Smooth muscle cell (in vitro differentiated cells): ENCODE data around the gene ZNF787. TPM values are rescaled to one million over a fixed set of nuclear protein-coding genes. Genes with fewer than 3 reads are reported as not detected.

ENCODE experiments used
- DNase-seq: peaks from one replicate; lab custom pipeline; 2025; ENCODE audit not compliant: unreplicated experiment; lab: John Stamatoyannopoulos, UW
- H2AFZ ChIP-seq: fragments of 200-600 bp; sonication (generic); 2 replicates; pipeline ENCODE4 v1.6.0; 2016; ENCODE audit warnings: antibody characterized with exemption, low read depth, mild to moderate bottlenecking
- H3F3A ChIP-seq: fragments of 200-600 bp; sonication (generic); 2 replicates; pipeline ENCODE4 v1.6.0; 2017; ENCODE audit warnings: antibody characterized with exemption, low read depth
- H3K27ac ChIP-seq: fragments of 200-600 bp; sonication (generic); 2 replicates; pipeline ENCODE4 v1.5.1; 2016; ENCODE audit warnings: low read depth, mild to moderate bottlenecking
- H3K27me3 ChIP-seq: fragments of 200-600 bp; sonication (generic); 2 replicates; pipeline ENCODE4 v1.6.1; 2016; ENCODE audit warnings: low read depth, mild to moderate bottlenecking
- H3K36me3 ChIP-seq: fragments of 200-600 bp; sonication (generic); 2 replicates; pipeline ENCODE4 v1.5.1; 2016; ENCODE audit warnings: low read depth
- H3K4me1 ChIP-seq: fragments of 200-600 bp; sonication (generic); 2 replicates; pipeline ENCODE4 v1.5.1; 2016; ENCODE audit warnings: low read depth
- H3K4me2 ChIP-seq: fragments of 200-600 bp; sonication (generic); 2 replicates; pipeline ENCODE4 v1.6.0; 2016; ENCODE audit warnings: mild to moderate bottlenecking
- H3K4me3 ChIP-seq: fragments of 200-600 bp; sonication (generic); 2 replicates; pipeline ENCODE4 v1.5.1; 2016; ENCODE audit warnings: mild to moderate bottlenecking
- H3K79me2 ChIP-seq: fragments of 200-600 bp; sonication (generic); 2 replicates; pipeline ENCODE4 v1.6.0; 2016; ENCODE audit warnings: low read depth, mild to moderate bottlenecking
- H3K9ac ChIP-seq: fragments of 200-600 bp; sonication (generic); 2 replicates; pipeline ENCODE4 v1.6.0; 2016; ENCODE audit warnings: low read depth
- H3K9me3 ChIP-seq: fragments of 200-600 bp; sonication (generic); replicated peaks from 2 replicates; pipeline ENCODE4 v1.5.1; 2016; ENCODE audit warnings: low read depth
- H4K20me1 ChIP-seq: fragments of 200-600 bp; sonication (generic); 2 replicates; pipeline ENCODE4 v1.6.0; 2016; ENCODE audit warnings: low read depth
- CTCF ChIP-seq: fragments of 200-600 bp; sonication (generic); IDR thresholded peaks from 2 replicates; pipeline ENCODE4 v1.5.1; 2017; ENCODE audit warnings: borderline replicate concordance, mild to moderate bottlenecking, antibody characterized with exemption; ENCODE audit not compliant: insufficient read depth, poor library complexity, severe bottlenecking
- WGBS: methylation state at CpG from one replicate; pipeline ENCODE4 v1.1.7; 2016; ENCODE audit warnings: low lambda C conversion rate; 5-methylcytosine and 5-hydroxymethylcytosine counted together
- polyA plus RNA-seq: library from polyadenylated mRNA; unstranded; fragments of >200 nt; fragmentation: Nextera tagmentation; extraction: Ambion mirVana; gene quantifications from 2 replicates; pipeline ENCODE4 v1.2.1, GENCODE V29; 2016
- total RNA-seq: library from RNA; depleted of rRNA; stranded (reverse); fragments of >200 nt; gene quantifications from 2 replicates; pipeline ENCODE4 v1.2.3, GENCODE V29; 2014

The ZNF787 gene
- total and polyA plus RNA-seq, 2 experiments from 2014 or later: 10.0 to 20.3 TPM

- Histone ChIP-seq H3K4me1 (peaks cover 13% of the 10 kb centered on the region), H3K9me3 (no peaks in the 10 kb centered on the region), H3K79me2 (peaks cover 90% of the 10 kb centered on the region), H4K20me1 (peaks cover 87% of the 10 kb centered on the region), H3K9ac (no peak overlapping the region), H3K36me3 (no peaks in the 10 kb centered on the region), H3K27ac (no peak overlapping the region), H3K27me3 (no peaks in the 10 kb centered on the region), H3F3A (peaks cover under 1% of the 10 kb centered on the region), H3K4me2 (no peak overlapping the region), H3K4me3 (no peak overlapping the region), H2AFZ (no peak overlapping the region)
- no peak for TF ChIP-seq CTCF
- WGBS: 98% methylated on average over 6 of the region's 6 CpGs
- no peak for DNase-seq
These were observed 4.5 kb downstream of the ZNF787 start for GRCh38 chr19:56116606-56117005.

- no peaks in the 10 kb centered on the region for H3K36me3 ChIP-seq
- no peak for TF ChIP-seq CTCF
- H3K4me1 ChIP-seq: peaks cover 22% of the 10 kb centered on the region
- no peak overlapping the region for H3K4me2 ChIP-seq
- no peak overlapping the region for H3K27ac ChIP-seq
- 96% methylated on average over 16 of the region's 21 CpGs for WGBS
- no peak overlapping the region for H3K9ac ChIP-seq
- H4K20me1 ChIP-seq: peaks cover 98% of the 10 kb centered on the region
- peaks cover 99% of the 10 kb centered on the region for H3K79me2 ChIP-seq
- H3F3A ChIP-seq: no peaks in the 10 kb centered on the region
- no peak overlapping the region for H2AFZ ChIP-seq
- no peaks in the 10 kb centered on the region for H3K27me3 ChIP-seq
- DNase-seq: no peak
- H3K9me3 ChIP-seq: no peaks in the 10 kb centered on the region
- H3K4me3 ChIP-seq: no peak overlapping the region
These were observed 5.6 kb downstream of the ZNF787 start for GRCh38 chr19:56115490-56115889.

- Histone ChIP-seq H3K4me2 (no peak overlapping the region), H3K27ac (no peak overlapping the region), H3K9me3 (no peaks in the 10 kb centered on the region), H3K27me3 (no peaks in the 10 kb centered on the region), H3K79me2 (peaks cover 99% of the 10 kb centered on the region), H3K4me1 (peaks cover 18% of the 10 kb centered on the region), H4K20me1 (peaks cover 100% of the 10 kb centered on the region), H3K9ac (no peak overlapping the region), H3K36me3 (no peaks in the 10 kb centered on the region), H3K4me3 (no peak overlapping the region), H3F3A (no peaks in the 10 kb centered on the region), H2AFZ (no peak overlapping the region)
- DNase-seq: no peak
- 94% methylated on average over 10 of the region's 10 CpGs for WGBS
- TF ChIP-seq CTCF: no peak
These were observed 6.4 kb downstream of the ZNF787 start for GRCh38 chr19:56114778-56115110.

- 88% methylated on average over 18 of the region's 19 CpGs for WGBS
- TF ChIP-seq CTCF: no peak
- Histone ChIP-seq H3K36me3 (no peaks in the 10 kb centered on the region), H2AFZ (no peak overlapping the region), H3K79me2 (peaks cover 99% of the 10 kb centered on the region), H3K27me3 (no peaks in the 10 kb centered on the region), H3K27ac (no peak overlapping the region), H3K9ac (no peak overlapping the region), H3F3A (no peaks in the 10 kb centered on the region), H3K4me3 (no peak overlapping the region), H3K4me1 (peaks cover 16% of the 10 kb centered on the region), H3K9me3 (no peaks in the 10 kb centered on the region), H3K4me2 (no peak overlapping the region), H4K20me1 (peaks cover 100% of the 10 kb centered on the region)
- DNase-seq: no peak
These were observed 6.9 kb downstream of the ZNF787 start for GRCh38 chr19:56114051-56114777.
